Measurements from ENCODE around the gene RELB.
"Not testable (repeated sequence)": the region's sequence is repeated elsewhere in the genome, so short reads cannot be mapped to it uniquely, and the experiment has no call there.

The RELB gene

GRCh38 chr19:45001087-45001739 is at the start of gene RELB:
RELB (plus strand) TSS chr19:45001464; CDS start chr19:45001580, 116 bp downstream.
- peak; percentile 97 for DNase-seq

GRCh38 chr19:44954278-44954648 is 47.0 kb upstream of the RELB start:
- no peak for DNase-seq

GRCh38 chr19:44954649-44955504 is 46.4 kb upstream of the RELB start, which contains the start of gene CLPTM1:
CLPTM1 (plus strand) TSS chr19:44955380; CDS start chr19:44955396, 16 bp downstream.
- peak; percentile 97 for DNase-seq

- DNase-seq, result no peak
Measured at GRCh38 chr19:44955505-44956439, 45.5 kb upstream of the RELB start.

- DNase-seq, result no peak
Measured at GRCh38 chr19:44957526-44957925, 43.7 kb upstream of the RELB start.

GRCh38 chr19:44958090-44958489 is 43.2 kb upstream of the RELB start:
- DNase-seq, result no peak

GRCh38 chr19:44959691-44960090 is 41.6 kb upstream of the RELB start:
- no peak for DNase-seq

- DNase-seq, result no peak
Measured at GRCh38 chr19:44960906-44961728, 40.1 kb upstream of the RELB start.

GRCh38 chr19:44961821-44962220 is 39.4 kb upstream of the RELB start:
- DNase-seq, result no peak

GRCh38 chr19:44968118-44968517 is 33.1 kb upstream of the RELB start:
- DNase-seq, result no peak

- no peak for DNase-seq
Measured at GRCh38 chr19:44968670-44969069, 32.6 kb upstream of the RELB start.

- DNase-seq, result no peak
Measured at GRCh38 chr19:44969437-44969836, 31.8 kb upstream of the RELB start.

GRCh38 chr19:44971451-44971850 is 29.8 kb upstream of the RELB start:
- DNase-seq, result not testable (repeated sequence)

- DNase-seq, result no peak
Measured at GRCh38 chr19:44972802-44973201, 28.5 kb upstream of the RELB start.

- DNase-seq, result no peak
Measured at GRCh38 chr19:44973982-44974735, 27.1 kb upstream of the RELB start.

GRCh38 chr19:44974857-44975256 is 26.4 kb upstream of the RELB start:
- DNase-seq, result no peak

GRCh38 chr19:44975444-44975843 is 25.8 kb upstream of the RELB start:
- DNase-seq, result no peak

GRCh38 chr19:44984005-44984404 is 17.3 kb upstream of the RELB start:
- no peak for DNase-seq

GRCh38 chr19:44985445-44985844 is 15.8 kb upstream of the RELB start:
- no peak for DNase-seq

GRCh38 chr19:44986389-44986788 is 14.9 kb upstream of the RELB start:
- no peak for DNase-seq

GRCh38 chr19:44987148-44987675 is 14.1 kb upstream of the RELB start:
- DNase-seq, result no peak

Measured in CD4-positive, alpha-beta T cell treated with Interleukin-12 subunit alpha and Interleukin-12 subunit beta, for 1 hour (primary cell).